Astrocyte (in vitro differentiated cells and primary cell): ENCODE results near the gene SORL1. TPM values are rescaled to one million over a fixed set of nuclear protein-coding genes. Genes with fewer than 3 reads are reported as not detected.

Experiments
- DNase-seq: peaks from one replicate; pipeline ENCODE4 v3.0.0-alpha.2; 2010; ENCODE audit warnings: low read depth
- FAIRE-seq: peaks from 2 replicates; lab custom pipeline; 2011; peaks lifted over from hg19 to GRCh38; lab: Jason Lieb, UNC
- H2AFZ ChIP-seq: 2 replicates; pipeline ENCODE4 v1.6.0; 2012; ENCODE audit warnings: low read depth, low read length, inconsistent platforms
- H3K27ac ChIP-seq: 2 replicates; pipeline ENCODE4 v1.5.1; 2011; ENCODE audit warnings: low read depth, low read length, inconsistent platforms
- H3K27me3 ChIP-seq: 2 replicates; pipeline ENCODE4 v1.6.0; 2011; ENCODE audit warnings: low read length, inconsistent platforms; ENCODE audit not compliant: insufficient read depth
- H3K36me3 ChIP-seq: 2 replicates; pipeline ENCODE4 v1.5.1; 2011; ENCODE audit warnings: low read length, inconsistent platforms; ENCODE audit not compliant: insufficient read depth
- H3K4me1 ChIP-seq: 2 replicates; pipeline ENCODE4 v1.5.1; 2011; ENCODE audit warnings: low read length, inconsistent platforms; ENCODE audit not compliant: insufficient read depth
- H3K4me2 ChIP-seq: 2 replicates; pipeline ENCODE4 v1.6.0; 2012; ENCODE audit warnings: low read length, inconsistent platforms
- H3K4me3 ChIP-seq: 2 replicates; pipeline ENCODE4 v1.5.1; 2011; ENCODE audit warnings: low read depth, mild to moderate bottlenecking, low read length, inconsistent platforms; ENCODE audit not compliant: insufficient read depth
- H3K79me2 ChIP-seq: 2 replicates; pipeline ENCODE4 v1.6.0; 2012; ENCODE audit warnings: mild to moderate bottlenecking, low read length, inconsistent platforms; ENCODE audit not compliant: insufficient read depth
- H3K9ac ChIP-seq: 2 replicates; pipeline ENCODE4 v1.6.0; 2012; ENCODE audit warnings: mild to moderate bottlenecking, low read length, inconsistent platforms
- H3K9me3 ChIP-seq: 2 replicates; pipeline ENCODE4 v1.5.1; 2012; ENCODE audit warnings: low read depth, mild to moderate bottlenecking, low read length, inconsistent platforms; ENCODE audit not compliant: insufficient read depth
- H4K20me1 ChIP-seq: 2 replicates; pipeline ENCODE4 v1.6.0; 2012; ENCODE audit warnings: low read length, inconsistent platforms; ENCODE audit not compliant: insufficient read depth
- H3K27ac Mint-ChIP-seq: one replicate; pipeline ENCODE4 v1.8.0; 2021; ENCODE audit warnings: mild to moderate bottlenecking, mixed read lengths; ENCODE audit not compliant: unreplicated experiment
- H3K27me3 Mint-ChIP-seq: one replicate; pipeline ENCODE4 v1.8.0; 2021; ENCODE audit warnings: low read depth, mixed read lengths; ENCODE audit not compliant: unreplicated experiment
- H3K36me3 Mint-ChIP-seq: one replicate; pipeline ENCODE4 v1.8.0; 2021; ENCODE audit warnings: low read depth, mixed read lengths; ENCODE audit not compliant: unreplicated experiment
- H3K4me1 Mint-ChIP-seq: one replicate; pipeline ENCODE4 v1.8.0; 2021; ENCODE audit warnings: low read depth, mixed read lengths; ENCODE audit not compliant: unreplicated experiment
- H3K4me3 Mint-ChIP-seq: one replicate; pipeline ENCODE4 v1.8.0; 2021; ENCODE audit warnings: mild to moderate bottlenecking, moderate library complexity, mixed read lengths; ENCODE audit not compliant: unreplicated experiment
- H3K9me3 Mint-ChIP-seq: one replicate; pipeline ENCODE4 v1.8.0; 2021; ENCODE audit warnings: mild to moderate bottlenecking, mixed read lengths; ENCODE audit not compliant: unreplicated experiment
- CTCF ChIP-seq: IDR thresholded peaks from 2 replicates; pipeline ENCODE4 v1.5.1; 2011; ENCODE audit warnings: low read depth, mild to moderate bottlenecking, inconsistent platforms, low read length, moderate library complexity; ENCODE audit not compliant: insufficient read depth
- EZH2 ChIP-seq: IDR thresholded peaks from 2 replicates; pipeline ENCODE4 v1.6.1; 2012; ENCODE audit warnings: mild to moderate bottlenecking, low read length, inconsistent platforms; ENCODE audit not compliant: insufficient read depth
- total RNA-seq: library from RNA; stranded (reverse); gene quantifications from 2 replicates; pipeline ENCODE4 v1.2.1, GENCODE V29; 2021

SORL1 gene
- total RNA-seq, 1 donor from 2014 or later, result 4.1 TPM

- H2AFZ ChIP-seq, result no peak overlapping the region
- H3K9me3 Mint-ChIP-seq, result no peaks in the 10 kb centered on the region
Observed at GRCh38 chr11:121626507-121626875, 174.4 kb downstream of the SORL1 start.

GRCh38 chr11:121626980-121627379 lies 174.9 kb downstream of the SORL1 start:
- Histone ChIP-seq H3K27ac (no peak overlapping the region), H3K4me3 (no peak overlapping the region), H3K4me2 (no peak overlapping the region), H2AFZ (no peak overlapping the region), H3K79me2 (no peaks in the 10 kb centered on the region), H3K9ac (no peak overlapping the region), H3K36me3 (no peaks in the 10 kb centered on the region), H4K20me1 (no peaks in the 10 kb centered on the region), H3K9me3 (no peaks in the 10 kb centered on the region), H3K27me3 (no peaks in the 10 kb centered on the region), H3K4me1 (peaks cover 13% of the 10 kb centered on the region)
- TF ChIP-seq EZH2, result no peak
- TF ChIP-seq CTCF, result no peak
- Mint-ChIP-seq H3K27ac (no peak overlapping the region), H3K27me3 (no peaks in the 10 kb centered on the region), H3K9me3 (no peaks in the 10 kb centered on the region), H3K4me3 (no peak overlapping the region), H3K4me1 (peaks cover 14% of the 10 kb centered on the region), H3K36me3 (peaks cover 3% of the 10 kb centered on the region)
- DNase-seq (no peak), FAIRE-seq (no peak)

More at GRCh38 chr11:121626507-121626875, 174.4 kb downstream of the SORL1 start:
- Histone ChIP-seq H3K36me3 (no peaks in the 10 kb centered on the region), H3K4me2 (no peak overlapping the region), H3K27me3 (no peaks in the 10 kb centered on the region), H3K4me3 (no peak overlapping the region), H3K9me3 (no peaks in the 10 kb centered on the region), H3K9ac (no peak overlapping the region), H3K4me1 (peaks cover 13% of the 10 kb centered on the region), H3K27ac (no peak overlapping the region), H3K79me2 (no peaks in the 10 kb centered on the region), H4K20me1 (no peaks in the 10 kb centered on the region)
- Mint-ChIP-seq H3K4me1 (peaks cover 14% of the 10 kb centered on the region), H3K27me3 (no peaks in the 10 kb centered on the region), H3K36me3 (peaks cover 3% of the 10 kb centered on the region), H3K4me3 (no peak overlapping the region), H3K27ac (no peak overlapping the region)
- DNase-seq (no peak), FAIRE-seq (no peak)
- no peak for TF ChIP-seq EZH2
- TF ChIP-seq CTCF, result no peak

GRCh38 chr11:121630041-121630440 lies 177.9 kb downstream of the SORL1 start:
- H3K4me1 ChIP-seq, result peaks cover 22% of the 10 kb centered on the region
- no peak overlapping the region for H3K9ac ChIP-seq
- Mint-ChIP-seq H3K9me3 (no peaks in the 10 kb centered on the region), H3K4me1 (peaks cover 23% of the 10 kb centered on the region), H3K27ac (no peak overlapping the region), H3K36me3 (peaks cover 3% of the 10 kb centered on the region), H3K4me3 (no peak overlapping the region), H3K27me3 (no peaks in the 10 kb centered on the region)
- no peak overlapping the region for H3K27ac ChIP-seq
- FAIRE-seq (peak; percentile 32), DNase-seq (peak; percentile 90)
- no peak overlapping the region for H3K4me3 ChIP-seq
- peak overlapping the region; percentile 42 for H3K4me2 ChIP-seq
- H3K27me3 ChIP-seq, result no peaks in the 10 kb centered on the region
- no peak overlapping the region for H2AFZ ChIP-seq
- no peaks in the 10 kb centered on the region for H3K9me3 ChIP-seq
- no peaks in the 10 kb centered on the region for H3K36me3 ChIP-seq
- no peaks in the 10 kb centered on the region for H4K20me1 ChIP-seq
- TF ChIP-seq EZH2, result no peak
- H3K79me2 ChIP-seq, result no peaks in the 10 kb centered on the region
